AG08395 (cell line): ENCODE data around the gene SNTG2.
"Not testable (repeated sequence)": the region's sequence is repeated elsewhere in the genome, so short reads cannot be mapped to it uniquely, and the experiment has no call there.

Source experiments
- DNase-seq: peaks from one replicate; pipeline ENCODE4 v3.0.0; 2012; ENCODE audit warnings: mixed read lengths, low spot score

Gene SNTG2

GRCh38 chr2:1192121-1192520 is 241.5 kb downstream of the SNTG2 start:
- no peak for DNase-seq

GRCh38 chr2:1193801-1194200 is 243.2 kb downstream of the SNTG2 start:
- no peak for DNase-seq

GRCh38 chr2:1203772-1204171 is 253.1 kb downstream of the SNTG2 start:
- DNase-seq, result no peak

GRCh38 chr2:1205853-1206252 is 255.2 kb downstream of the SNTG2 start:
- DNase-seq, result no peak

DNA sequence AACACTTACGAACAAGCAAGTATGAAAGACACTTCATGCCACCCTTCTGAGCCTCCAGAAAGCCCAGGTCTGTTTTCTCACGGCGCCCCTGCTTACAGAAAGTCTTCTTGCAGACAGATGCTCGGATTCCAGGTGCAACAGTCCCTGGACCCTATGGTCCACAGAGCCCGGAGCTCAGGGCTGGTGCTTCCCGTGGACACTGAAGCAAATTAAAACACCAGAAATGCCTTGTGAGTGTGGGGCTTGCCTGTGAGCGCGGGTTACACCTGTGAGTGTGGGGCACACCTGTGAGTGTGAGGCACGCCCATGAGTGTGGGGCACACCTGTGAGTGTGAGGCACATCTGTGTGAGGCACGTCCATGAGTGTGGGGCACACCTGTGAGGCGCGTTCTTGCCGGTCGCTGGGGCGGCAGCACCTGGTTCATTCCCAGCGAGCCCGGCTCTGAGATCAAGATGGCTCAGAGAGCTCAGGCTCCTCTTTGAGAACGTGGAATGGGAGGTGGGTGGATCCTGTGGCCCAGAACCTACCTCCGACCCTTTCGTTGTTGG is 257.4 kb downstream of the SNTG2 start:
- DNase-seq, result no peak

- DNase-seq, result no peak
Observed at GRCh38 chr2:1208522-1208921, 257.9 kb downstream of the SNTG2 start.

DNA sequence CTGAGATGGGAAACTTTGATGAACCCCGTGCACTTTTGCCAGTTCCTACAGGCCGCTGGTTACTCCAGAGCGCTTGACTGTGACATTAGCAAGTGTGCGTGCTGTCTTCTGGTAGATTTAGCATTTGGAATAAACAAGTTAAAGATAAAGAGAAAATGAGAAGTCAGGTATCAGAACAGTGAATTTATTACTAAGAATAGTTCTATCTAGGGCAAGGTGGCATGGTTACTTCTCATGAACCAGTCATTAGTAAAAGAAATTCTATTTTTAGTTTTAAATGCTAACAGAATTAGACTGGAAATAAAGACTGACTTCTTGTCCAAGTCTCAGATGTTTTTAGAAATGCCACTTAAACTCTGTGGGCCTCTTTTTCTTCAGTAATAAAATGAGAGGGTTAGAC is 258.6 kb downstream of the SNTG2 start:
- no peak for DNase-seq

- DNase-seq, result no peak
Observed at GRCh38 chr2:1209761-1210160, 259.1 kb downstream of the SNTG2 start.

- DNase-seq, result no peak
Observed at GRCh38 chr2:1210352-1210751, 259.7 kb downstream of the SNTG2 start.

GRCh38 chr2:1219901-1220573 is 269.4 kb downstream of the SNTG2 start:
- DNase-seq, result no peak

DNA sequence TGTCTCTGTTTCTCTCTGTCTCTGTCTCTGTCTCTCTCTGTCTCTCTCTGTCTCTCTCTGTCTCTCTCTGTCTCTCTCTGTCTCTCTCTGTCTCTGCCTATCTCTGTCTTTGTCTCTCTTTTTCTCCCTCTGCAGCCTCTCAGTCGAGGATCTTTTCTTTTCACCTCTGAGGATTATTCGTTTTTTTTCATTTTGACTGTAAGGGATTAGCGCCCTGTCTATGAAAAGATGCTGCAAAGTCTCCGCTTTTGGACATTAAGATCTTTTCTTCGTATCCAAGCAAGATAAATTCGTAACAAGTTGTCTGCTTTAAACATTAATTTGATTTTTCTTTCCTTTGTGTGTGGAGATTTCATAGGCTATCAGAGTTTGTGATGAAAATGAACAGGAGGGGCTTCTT is 271.4 kb downstream of the SNTG2 start:
- no peak for DNase-seq

DNA sequence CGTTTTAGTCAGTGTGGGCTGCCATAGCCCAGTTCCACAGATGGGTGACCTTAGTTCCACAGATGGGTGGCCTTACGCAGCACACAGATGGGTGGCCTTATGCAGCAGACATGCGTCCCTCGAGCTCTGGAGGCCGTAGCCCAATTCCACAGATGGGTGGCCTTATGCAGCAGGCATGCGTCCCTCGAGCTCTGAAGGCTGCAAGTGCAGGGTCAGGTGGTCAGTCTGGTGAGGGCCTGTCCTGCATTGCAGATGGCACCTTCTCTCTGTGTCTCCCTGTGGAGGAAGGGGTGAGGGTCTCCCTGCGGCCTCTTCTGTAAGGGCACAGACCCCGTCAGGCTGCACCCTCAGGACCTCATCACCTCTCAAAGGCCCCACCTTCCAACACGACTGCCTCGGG is 273.1 kb downstream of the SNTG2 start:
- DNase-seq, result no peak

DNA sequence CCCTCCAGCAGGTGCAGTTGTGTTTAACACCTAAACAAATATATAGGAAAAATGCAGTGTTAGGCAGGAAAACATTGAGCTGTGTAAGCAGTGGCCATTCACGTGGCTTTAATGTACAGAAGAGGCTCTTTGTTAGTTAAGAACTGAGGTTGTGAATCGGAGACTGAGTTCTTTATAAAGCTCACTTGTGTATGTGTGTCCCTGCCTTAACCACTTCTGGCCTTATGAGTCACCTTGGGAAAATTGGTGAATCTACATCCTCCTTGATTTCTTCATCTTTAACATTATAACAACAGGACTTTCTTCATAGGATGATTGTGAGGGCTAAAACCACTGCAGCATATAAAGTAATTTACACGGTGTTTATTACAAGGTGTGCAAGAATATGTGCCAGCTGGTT is 274.3 kb downstream of the SNTG2 start:
- no peak for DNase-seq

GRCh38 chr2:1226766-1227165 is 276.1 kb downstream of the SNTG2 start:
- DNase-seq, result no peak

- no peak for DNase-seq
Observed at GRCh38 chr2:1227274-1227900, 276.7 kb downstream of the SNTG2 start.

- not testable (repeated sequence) for DNase-seq
Observed at GRCh38 chr2:1229596-1229995, 278.9 kb downstream of the SNTG2 start.

DNA sequence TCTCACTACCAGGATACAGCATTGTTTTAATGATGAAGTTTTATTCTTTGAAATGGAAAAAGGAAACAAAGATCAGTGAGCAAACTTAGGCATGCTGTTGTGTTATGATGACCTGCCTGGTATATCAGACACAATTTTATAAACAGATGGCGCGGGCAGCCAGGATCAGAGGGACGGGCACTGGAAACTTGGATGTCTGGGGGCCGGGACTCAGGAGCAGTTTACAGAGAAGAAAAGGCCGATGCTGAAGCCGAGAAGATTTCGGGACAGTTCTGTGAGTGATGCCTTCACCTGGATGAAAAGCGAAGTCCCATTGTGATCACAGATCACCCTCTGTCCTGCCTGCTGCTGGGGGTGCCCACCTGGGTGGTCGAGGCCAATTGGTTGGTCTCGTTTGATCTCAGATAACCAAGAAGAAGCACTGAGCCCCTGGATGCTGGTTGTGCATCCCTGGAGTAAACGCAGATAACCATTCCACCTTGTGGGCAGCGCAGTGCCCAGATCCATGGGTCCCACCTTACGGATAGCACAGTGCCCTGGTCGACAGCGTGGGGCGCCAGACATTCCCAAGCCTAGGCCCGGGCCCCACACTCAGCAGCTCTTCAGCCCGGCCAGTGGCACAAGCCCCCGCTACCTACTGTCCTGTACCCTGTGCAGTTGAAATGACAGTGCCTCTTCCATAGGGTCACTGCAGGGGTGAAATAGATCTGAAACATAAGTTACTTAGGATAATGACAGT is 279.7 kb downstream of the SNTG2 start:
- no peak for DNase-seq

DNA sequence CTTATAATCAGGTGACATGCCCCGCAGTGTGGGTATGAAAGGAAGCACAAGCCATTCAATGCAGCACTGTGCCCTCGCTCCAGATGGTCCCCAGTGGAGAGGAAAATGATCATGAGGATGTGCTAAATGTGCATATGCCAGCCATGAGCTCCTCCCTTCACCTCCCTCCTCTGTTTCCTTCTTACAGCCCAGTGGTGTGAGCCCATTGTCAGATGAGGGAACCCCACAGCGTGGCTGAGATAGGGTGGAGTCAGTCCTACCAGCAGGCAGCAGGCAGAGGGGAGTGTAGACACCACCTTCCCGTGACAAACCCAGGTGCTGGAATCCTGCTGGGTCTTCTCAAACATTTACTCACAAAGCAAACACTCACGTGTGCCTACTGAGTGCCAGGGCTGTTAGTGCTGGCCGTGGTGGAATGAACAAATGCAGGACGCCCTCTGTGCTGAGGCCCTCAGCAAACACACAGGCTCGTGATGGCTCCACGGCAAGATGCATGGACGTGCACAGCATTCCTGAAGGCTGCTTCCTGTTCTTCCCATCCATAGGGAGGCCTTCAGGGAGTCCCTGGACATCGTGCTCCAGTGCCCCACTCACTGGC is 280.9 kb downstream of the SNTG2 start:
- DNase-seq, result no peak

DNA sequence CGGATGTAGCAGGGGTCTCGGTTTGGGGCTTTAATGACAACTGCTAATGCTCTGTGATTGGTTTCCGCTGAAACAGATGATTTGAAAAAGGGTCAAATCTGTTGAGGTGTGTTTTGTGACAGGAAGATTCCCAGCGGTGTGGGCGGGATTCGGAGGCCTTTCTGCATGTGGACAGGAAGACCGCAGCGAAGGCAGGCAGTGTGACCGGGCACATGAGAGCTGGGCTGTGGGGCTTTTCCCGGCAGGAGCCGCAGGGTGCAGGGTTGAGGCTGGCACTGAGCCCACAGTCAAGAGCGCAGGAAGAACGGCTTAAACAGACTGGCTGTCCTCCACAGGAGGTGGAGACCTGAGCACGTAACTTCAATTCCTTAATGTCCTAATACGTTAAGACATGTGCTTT is 282.6 kb downstream of the SNTG2 start:
- no peak for DNase-seq

GRCh38 chr2:1234731-1235308 is 284.2 kb downstream of the SNTG2 start:
- no peak for DNase-seq

DNA sequence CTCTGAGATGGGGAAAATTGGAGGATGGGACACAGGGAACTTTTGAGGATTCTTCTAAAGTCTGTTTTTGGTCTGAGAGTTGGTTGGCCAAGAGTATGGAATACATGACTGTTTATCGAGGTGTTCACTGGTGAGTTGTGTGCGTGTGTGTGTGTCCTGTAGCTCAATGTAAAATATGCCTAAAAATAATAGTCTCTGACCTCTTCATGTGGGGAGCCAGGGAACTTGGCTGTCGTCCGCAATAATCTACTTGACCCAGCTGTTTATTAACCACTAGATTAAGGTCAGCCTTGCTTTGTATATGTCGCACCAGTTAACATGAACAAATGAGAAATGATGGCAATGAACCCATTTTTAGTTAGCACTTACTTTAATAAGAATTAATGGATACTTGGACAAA is 285.2 kb downstream of the SNTG2 start:
- DNase-seq, result no peak

- no peak for DNase-seq
Observed at GRCh38 chr2:1236606-1237005, 286.0 kb downstream of the SNTG2 start.
